ENCODE measurements around the gene PRPF38A. TPM values are rescaled to one million over a fixed set of nuclear protein-coding genes. Genes with fewer than 3 reads are reported as not detected.

Gene PRPF38A
- polyA plus RNA-seq, 2 of the 4 experiments (the other 2 are of a cell fraction): 12.9 to 30.4 TPM

GRCh38 chr1:52414942-52415341 lies 10.5 kb downstream of the PRPF38A start:
- ATAC-seq (no peak), DNase-seq (ENCODE audit: low read depth in 1 of 2, low spot score in 1 of 2) (no peak), FAIRE-seq (no peak)
- Histone ChIP-seq H3K27ac (no peak overlapping the region), H3K4me3 (no peak overlapping the region), H3K4me1 (no peaks in the 10 kb centered on the region), H3K9me3 (no peaks in the 10 kb centered on the region), H3K4me2 (no peak overlapping the region)
- ChIA-PET POLR2A (no interaction called here), CTCF (interaction anchor here (0.6 kb wide), 2 partner anchors 14 to 76 kb away, joined by 3 read pairs; no protein-coding TSS in a partner anchor)
- no peak for TF ChIP-seq ZNF302 (CRISPR knock-in tag; IDR thresholded peaks at IDR 0.05)
- TF ChIP-seq RNF2 (IDR thresholded peaks at IDR 0.05; ENCODE audit: borderline replicate concordance, low read depth): no peak
- TF ChIP-seq POLR2A (IDR thresholded peaks at IDR 0.05; ENCODE audit: low read length): no peak
- no peak for TF ChIP-seq EHMT2 (IDR thresholded peaks at IDR 0.05; ENCODE audit: low read depth)
- no peak for TF ChIP-seq PHF8 (IDR thresholded peaks at IDR 0.05; ENCODE audit: borderline replicate concordance, low read depth)
- TF ChIP-seq ZC3H11A (IDR thresholded peaks at IDR 0.05): no peak
- TF ChIP-seq HOXA7 (CRISPR knock-in tag; IDR thresholded peaks at IDR 0.05): no peak
- no peak for TF ChIP-seq HMGXB4 (CRISPR knock-in tag; IDR thresholded peaks at IDR 0.05; ENCODE audit: borderline replicate concordance)
- TF ChIP-seq BHLHE40 (IDR thresholded peaks at IDR 0.05; ENCODE audit: low read depth, low read length): no peak
- TF ChIP-seq, protein P1, sequence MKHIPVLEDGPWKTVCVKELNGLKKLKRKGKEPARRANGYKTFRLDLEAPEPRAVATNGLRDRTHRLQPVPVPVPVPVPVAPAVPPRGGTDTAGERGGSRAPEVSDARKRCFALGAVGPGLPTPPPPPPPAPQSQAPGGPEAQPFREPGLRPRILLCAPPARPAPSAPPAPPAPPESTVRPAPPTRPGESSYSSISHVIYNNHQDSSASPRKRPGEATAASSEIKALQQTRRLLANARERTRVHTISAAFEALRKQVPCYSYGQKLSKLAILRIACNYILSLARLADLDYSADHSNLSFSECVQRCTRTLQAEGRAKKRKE (CRISPR knock-in tag; IDR thresholded peaks at IDR 0.05; ENCODE audit: low read depth): no peak
- no peak for TF ChIP-seq CHD4 (IDR thresholded peaks at IDR 0.05; ENCODE audit: borderline replicate concordance)
- TF ChIP-seq, protein P2, sequence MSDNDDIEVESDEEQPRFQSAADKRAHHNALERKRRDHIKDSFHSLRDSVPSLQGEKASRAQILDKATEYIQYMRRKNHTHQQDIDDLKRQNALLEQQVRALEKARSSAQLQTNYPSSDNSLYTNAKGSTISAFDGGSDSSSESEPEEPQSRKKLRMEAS (IDR thresholded peaks at IDR 0.05): no peak
- TF ChIP-seq HEYL (CRISPR knock-in tag; IDR thresholded peaks at IDR 0.05): no peak

DNA sequence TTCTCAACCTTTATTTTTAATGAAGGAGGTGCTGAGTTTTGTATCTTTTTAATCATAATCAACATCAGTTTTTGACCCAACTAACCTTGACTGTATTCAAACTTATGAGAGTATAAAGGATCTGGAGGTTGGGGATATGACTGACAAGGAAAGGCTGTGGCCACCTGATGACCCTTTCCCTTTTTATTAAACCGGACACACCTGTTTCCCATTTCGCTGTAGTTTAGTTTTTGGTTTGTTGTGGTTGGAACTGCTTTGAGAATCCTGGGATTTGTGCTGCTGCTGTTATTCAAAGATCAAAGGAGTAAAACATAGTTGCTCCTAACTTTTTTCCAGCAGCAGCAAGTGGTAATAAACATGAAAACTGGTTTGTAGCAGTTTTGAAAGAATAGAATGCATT lies 12.4 kb downstream of the PRPF38A start:
- CTCF ChIA-PET: interaction anchor here (0.5 to 0.9 kb wide), 2 partner anchors 9 to 358 kb away, joined by 3 to 4 read pairs; no protein-coding TSS in a partner anchor
- POLR2A ChIA-PET: no interaction called here
- no peak for FAIRE-seq

More for the DNA sequence above, 12.4 kb downstream of the PRPF38A start:
- no peak overlapping the region for H3K4me3 ChIP-seq
- no peaks in the 10 kb centered on the region for H3K4me1 ChIP-seq
- no peaks in the 10 kb centered on the region for H3K9me3 ChIP-seq
- DNase-seq (ENCODE audit: low read depth in 1 of 2, low spot score in 1 of 2) (no peak), ATAC-seq (no peak)
- H3K4me2 ChIP-seq: no peak overlapping the region
- WGBS (ENCODE audit: missing lambda C conversion rate): 93% methylated on average over 2 of the region's 2 CpGs
- H3K27ac ChIP-seq: no peak overlapping the region
- TF ChIP-seq, protein P3, sequence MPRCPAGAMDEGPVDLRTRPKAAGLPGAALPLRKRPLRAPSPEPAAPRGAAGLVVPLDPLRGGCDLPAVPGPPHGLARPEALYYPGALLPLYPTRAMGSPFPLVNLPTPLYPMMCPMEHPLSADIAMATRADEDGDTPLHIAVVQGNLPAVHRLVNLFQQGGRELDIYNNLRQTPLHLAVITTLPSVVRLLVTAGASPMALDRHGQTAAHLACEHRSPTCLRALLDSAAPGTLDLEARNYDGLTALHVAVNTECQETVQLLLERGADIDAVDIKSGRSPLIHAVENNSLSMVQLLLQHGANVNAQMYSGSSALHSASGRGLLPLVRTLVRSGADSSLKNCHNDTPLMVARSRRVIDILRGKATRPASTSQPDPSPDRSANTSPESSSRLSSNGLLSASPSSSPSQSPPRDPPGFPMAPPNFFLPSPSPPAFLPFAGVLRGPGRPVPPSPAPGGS (IDR thresholded peaks at IDR 0.05): no peak
- no peak for TF ChIP-seq EP300 (IDR thresholded peaks at IDR 0.05)
- no peak for TF ChIP-seq HMGXB4 (CRISPR knock-in tag; IDR thresholded peaks at IDR 0.05; ENCODE audit: borderline replicate concordance)
- TF ChIP-seq TFCP2L1 (CRISPR knock-in tag; IDR thresholded peaks at IDR 0.05): no peak
- TF ChIP-seq, protein P4, sequence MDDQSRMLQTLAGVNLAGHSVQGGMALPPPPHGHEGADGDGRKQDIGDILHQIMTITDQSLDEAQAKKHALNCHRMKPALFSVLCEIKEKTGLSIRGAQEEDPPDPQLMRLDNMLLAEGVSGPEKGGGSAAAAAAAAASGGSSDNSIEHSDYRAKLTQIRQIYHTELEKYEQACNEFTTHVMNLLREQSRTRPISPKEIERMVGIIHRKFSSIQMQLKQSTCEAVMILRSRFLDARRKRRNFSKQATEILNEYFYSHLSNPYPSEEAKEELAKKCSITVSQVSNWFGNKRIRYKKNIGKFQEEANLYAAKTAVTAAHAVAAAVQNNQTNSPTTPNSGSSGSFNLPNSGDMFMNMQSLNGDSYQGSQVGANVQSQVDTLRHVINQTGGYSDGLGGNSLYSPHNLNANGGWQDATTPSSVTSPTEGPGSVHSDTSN (IDR thresholded peaks at IDR 0.05): no peak
- no peak for TF ChIP-seq CTCF (IDR thresholded peaks at IDR 0.05)
- TF ChIP-seq CHD4 (IDR thresholded peaks at IDR 0.05; ENCODE audit: borderline replicate concordance): no peak
- TF ChIP-seq PHF8 (IDR thresholded peaks at IDR 0.05; ENCODE audit: borderline replicate concordance, low read depth): no peak
- TF ChIP-seq FOSL2 (IDR thresholded peaks at IDR 0.05): no peak
- no peak for TF ChIP-seq FOSL2 (CRISPR knock-in tag; IDR thresholded peaks at IDR 0.05)
- TF ChIP-seq ESRRA (IDR thresholded peaks at IDR 0.05; ENCODE audit: borderline replicate concordance, low read length): no peak
- TF ChIP-seq GATA3 (IDR thresholded peaks at IDR 0.05; ENCODE audit: borderline replicate concordance): no peak
- TF ChIP-seq HOXA7 (CRISPR knock-in tag; IDR thresholded peaks at IDR 0.05): no peak
- TF ChIP-seq RAD21 (conservative IDR thresholded peaks at IDR 0.05 in 1 of 2, IDR thresholded peaks at IDR 0.05 in 1 of 2): no peak
- TF ChIP-seq RNF2 (IDR thresholded peaks at IDR 0.05; ENCODE audit: borderline replicate concordance, low read depth): no peak
- TF ChIP-seq HDAC2 (IDR thresholded peaks at IDR 0.05): no peak
